C4-2B (cell line): ENCODE results near the gene FAM228B.

Experiments used
- CTCF ChIP-seq: fragments of 450-650 bp; conservative IDR thresholded peaks from 2 replicates; pipeline ENCODE4 v1.5.1; 2017; ENCODE audit warnings: mild to moderate bottlenecking
- ZFX ChIP-seq: fragments of 450-650 bp; IDR thresholded peaks from 2 replicates; pipeline ENCODE4 v1.6.1; 2017

GRCh38 chr2:24073816-24074215 is 49.5 kb upstream of the FAM228B start:
- no peak for TF ChIP-seq CTCF
- no peak for TF ChIP-seq ZFX
